ENCODE results near the gene PCDHB8.
"Not testable (repeated sequence)": the region's sequence is repeated elsewhere in the genome, so short reads cannot be mapped to it uniquely, and the experiment has no call there.

DNA sequence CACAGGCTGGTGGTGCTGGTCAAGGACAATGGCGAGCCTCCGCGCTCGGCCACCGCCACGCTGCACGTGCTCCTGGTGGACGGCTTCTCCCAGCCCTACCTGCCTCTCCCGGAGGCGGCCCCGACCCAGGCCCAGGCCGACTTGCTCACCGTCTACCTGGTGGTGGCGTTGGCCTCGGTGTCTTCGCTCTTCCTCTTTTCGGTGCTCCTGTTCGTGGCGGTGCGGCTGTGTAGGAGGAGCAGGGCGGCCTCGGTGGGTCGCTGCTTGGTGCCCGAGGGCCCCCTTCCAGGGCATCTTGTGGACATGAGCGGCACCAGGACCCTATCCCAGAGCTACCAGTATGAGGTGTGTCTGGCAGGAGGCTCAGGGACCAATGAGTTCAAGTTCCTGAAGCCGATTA is 38.4 kb downstream of the PCDHB8 start:
- TF ChIP-seq, protein P1, sequence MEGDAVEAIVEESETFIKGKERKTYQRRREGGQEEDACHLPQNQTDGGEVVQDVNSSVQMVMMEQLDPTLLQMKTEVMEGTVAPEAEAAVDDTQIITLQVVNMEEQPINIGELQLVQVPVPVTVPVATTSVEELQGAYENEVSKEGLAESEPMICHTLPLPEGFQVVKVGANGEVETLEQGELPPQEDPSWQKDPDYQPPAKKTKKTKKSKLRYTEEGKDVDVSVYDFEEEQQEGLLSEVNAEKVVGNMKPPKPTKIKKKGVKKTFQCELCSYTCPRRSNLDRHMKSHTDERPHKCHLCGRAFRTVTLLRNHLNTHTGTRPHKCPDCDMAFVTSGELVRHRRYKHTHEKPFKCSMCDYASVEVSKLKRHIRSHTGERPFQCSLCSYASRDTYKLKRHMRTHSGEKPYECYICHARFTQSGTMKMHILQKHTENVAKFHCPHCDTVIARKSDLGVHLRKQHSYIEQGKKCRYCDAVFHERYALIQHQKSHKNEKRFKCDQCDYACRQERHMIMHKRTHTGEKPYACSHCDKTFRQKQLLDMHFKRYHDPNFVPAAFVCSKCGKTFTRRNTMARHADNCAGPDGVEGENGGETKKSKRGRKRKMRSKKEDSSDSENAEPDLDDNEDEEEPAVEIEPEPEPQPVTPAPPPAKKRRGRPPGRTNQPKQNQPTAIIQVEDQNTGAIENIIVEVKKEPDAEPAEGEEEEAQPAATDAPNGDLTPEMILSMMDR (IDR thresholded peaks at IDR 0.05) = not testable (repeated sequence)
- TF ChIP-seq POLR2AphosphoS5 (IDR thresholded peaks at IDR 0.05); POLR2A (IDR thresholded peaks at IDR 0.05; ENCODE audit: low read depth): not testable (repeated sequence)

All from esophagus muscularis mucosa (tissue), 3 donors.